ENCODE data around the gene VWA3B.
"Not testable (repeated sequence)": the region's sequence is repeated elsewhere in the genome, so short reads cannot be mapped to it uniquely, and the experiment has no call there.

The VWA3B gene, protein sequence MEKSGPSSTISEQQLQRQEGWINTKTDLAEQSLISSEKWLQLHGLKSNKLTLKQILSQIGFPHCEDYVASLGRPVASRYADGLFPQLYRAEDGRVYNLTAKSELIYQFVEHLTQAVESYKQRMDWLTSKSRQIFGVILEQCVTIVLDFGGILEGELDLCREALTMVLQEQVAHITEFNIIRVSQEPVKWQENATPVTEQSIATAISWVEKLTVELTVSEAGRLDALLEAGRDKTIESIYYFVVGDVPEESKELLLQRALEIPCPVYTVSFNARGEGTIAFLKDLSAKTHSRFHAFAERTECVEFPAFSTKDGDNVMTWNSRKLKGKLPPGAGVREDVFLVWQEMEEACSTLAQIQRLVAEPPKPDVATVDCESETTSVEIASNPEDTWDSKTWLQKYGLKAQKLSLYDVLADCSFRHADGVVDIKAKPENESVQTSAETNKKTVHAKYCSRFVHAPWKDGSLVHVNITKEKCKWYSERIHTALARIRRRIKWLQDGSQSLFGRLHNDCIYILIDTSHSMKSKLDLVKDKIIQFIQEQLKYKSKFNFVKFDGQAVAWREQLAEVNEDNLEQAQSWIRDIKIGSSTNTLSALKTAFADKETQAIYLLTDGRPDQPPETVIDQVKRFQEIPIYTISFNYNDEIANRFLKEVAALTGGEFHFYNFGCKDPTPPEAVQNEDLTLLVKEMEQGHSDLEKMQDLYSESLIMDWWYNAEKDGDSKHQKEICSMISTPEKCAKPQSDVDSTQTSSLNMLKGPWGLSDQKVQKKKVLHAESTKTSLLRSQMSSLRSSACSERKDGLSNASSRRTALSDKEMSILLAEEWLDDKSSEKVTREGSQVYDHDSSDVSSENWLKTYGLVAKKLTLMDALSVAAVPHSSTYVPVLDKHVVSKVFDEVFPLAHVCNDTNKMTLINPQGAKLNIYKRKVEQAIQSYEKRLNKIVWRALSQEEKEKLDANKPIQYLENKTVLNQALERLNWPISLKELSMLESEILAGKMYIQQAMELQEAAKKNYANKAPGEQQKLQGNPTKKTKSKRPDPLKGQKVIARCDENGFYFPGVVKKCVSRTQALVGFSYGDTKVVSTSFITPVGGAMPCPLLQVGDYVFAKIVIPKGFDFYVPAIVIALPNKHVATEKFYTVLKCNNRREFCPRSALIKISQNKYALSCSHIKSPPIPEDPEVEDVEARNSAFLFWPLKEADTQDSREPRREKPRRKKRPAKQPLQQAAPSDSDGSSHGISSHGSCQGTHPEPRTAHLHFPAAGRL (N-terminal part only)

DNA sequence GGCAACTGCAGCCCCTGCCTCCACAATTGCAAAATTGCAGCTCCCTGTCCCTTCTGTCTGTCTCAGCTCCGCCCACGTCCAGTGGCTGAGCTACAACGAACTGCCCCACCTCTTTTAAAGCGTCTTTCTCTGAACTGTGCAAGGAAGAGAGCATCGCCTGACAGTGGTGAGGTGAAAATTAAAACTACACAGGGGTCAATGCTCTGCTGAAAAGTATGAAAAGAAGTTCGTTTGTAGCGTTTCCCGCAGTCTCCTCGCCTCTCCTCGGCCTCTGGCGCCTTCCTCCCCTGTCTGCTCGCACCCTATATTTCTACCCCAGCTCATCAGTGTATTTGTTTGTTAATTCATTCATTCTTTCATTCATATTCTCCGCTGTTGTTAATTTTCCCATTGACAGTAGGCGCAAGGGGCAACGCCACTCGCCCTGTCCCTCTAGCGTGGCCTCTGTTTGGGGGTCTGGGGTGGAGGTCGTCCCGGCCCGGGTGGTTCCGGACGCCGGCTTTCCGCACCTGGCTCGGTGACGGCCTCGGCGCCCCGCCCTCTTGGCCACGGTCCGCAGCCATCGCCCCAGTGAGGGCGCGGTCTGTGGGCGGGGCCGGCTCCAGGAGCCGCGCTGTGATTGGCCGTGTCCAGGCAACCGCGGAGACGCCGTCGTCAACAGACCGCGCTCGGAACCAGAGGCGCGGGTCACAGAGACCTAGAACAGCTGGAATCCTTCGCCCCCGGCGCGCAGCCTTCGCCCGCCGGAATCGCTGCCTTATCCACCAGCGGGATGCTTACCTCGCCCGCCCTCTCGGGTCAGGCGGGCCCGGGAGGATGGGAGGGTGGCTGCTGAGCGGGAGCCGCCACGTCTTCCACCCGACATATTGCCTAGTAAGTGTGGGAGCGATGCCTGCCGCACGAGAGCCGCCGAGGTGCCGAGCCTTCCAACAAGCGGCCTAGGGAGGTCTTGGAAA, at the start of gene VWA3B:
VWA3B (plus strand) TSS at position 677 of the 956 bp plus-strand sequence. CDS start 5,926 bp downstream, outside the sequence.
- DNase-seq (ENCODE audit: low read depth in 2 of 3, low spot score in 2 of 3), result peak in 2 of 3 experiments; percentile 24 to 31

DNA sequence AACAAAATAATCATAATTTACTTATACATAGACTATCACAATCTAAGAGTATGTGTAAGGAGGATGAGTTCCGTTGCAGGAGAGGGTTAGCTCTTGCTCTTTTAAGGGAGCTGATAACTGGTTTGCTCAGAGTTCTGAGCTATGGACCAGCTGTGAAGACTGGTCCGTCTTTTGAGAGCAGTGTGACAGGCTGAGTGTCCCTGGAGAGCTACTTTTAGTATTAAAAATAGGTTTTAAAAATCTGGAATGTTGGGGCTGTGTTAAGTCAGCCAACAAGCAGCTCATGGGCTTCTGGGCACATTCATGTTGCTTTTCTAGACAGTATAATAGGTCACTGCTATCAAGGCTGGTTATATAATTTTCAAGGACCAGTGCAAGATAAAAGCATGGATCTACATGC, 49.8 kb upstream of the VWA3B start:
- DNase-seq (ENCODE audit: low read depth in 2 of 3, low spot score in 2 of 3), result no peak

DNA sequence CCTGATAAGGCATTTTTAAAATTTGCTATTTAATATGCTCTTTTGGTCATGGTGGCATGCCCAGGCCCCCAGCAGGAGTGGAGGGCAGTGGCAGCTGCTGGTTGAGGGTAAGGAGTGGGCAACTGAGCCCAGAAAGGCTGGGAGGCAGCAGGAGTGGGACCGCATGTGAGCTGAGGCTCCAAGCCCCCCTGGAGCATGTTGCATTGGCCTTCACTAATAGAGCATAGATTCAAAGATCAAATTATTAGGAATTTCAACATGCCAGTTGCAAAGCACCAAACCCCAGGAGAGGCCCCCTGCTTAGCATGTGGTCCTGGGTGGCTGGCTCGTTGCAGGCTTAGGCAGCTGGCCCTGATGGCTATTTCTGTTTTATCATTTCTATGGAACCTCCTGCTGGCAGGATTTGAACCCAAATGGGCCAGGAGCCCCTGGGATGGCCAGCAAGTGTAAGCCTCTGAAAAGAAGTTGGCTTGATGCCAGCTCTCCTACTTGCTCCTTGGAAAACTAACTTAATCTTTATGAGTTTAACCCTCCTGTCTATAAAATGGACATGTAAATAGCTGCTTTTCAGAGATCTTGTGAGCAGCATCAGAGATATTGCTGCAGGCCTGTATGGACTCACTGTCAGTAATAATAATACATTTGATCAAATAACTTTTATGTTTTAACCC, 49.2 kb upstream of the VWA3B start:
- no peak for DNase-seq (ENCODE audit: low read depth in 2 of 3, low spot score in 2 of 3)

DNA sequence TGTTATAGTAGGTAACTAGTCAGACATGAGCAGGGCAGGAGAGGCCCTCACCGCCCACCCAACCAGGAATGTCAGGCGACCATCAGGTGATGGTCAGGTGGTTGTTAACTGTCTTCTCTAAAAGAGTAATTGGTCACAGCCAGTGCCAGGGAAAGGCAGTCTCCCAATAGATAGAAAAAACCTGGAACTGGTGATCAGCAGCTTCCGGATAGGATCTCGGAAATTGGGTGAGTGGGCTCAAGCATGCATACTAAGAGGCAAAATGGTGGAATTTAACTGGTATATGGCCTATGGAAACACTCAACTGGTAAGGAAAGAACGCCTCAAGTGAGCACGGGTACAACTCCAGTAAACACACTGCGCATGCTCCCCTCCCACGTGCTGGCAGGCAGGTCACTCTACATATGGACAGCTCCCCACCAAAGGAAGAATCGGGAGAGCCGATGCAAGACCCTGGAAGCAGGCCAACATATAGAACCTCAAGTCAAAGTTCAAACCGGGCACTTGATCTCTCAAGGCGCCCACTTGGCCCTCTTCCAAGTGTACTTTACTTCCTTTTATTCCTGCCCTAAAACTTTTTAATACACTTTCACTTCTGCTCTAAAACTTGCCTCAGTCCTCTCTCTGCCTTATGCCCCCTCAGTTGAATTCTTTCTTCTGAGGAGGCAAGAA, 47.7 kb upstream of the VWA3B start:
- no peak for DNase-seq (ENCODE audit: low read depth in 2 of 3, low spot score in 2 of 3)

DNA sequence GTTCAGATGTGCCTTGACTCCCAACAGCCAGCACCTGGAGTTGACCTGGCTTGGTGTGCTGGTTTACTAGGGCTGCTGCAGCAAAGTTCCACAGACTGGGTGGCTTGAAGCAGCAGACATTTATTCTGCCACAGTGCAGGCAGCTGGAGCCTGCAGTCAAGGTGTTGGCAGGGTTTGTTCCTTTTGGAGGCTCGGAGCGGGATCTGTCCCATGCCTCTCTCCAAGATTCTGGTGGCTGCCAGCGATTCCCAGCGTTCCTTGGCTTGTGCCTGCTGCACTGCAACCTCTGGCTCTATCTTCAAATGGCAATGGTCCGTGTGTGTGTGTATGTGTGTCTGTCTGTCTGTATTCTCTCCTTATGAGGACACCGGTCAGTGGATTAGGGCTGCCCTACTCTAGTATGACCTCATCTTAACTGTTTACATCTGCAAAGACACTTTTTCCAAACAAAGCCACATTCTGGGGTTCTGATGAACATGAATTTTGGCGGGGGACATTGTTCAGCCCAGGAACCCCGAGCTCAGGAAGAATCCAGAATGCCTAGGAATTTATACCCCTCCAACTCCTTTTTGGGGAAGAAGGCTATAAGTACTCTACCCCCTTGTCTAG, 46.5 kb upstream of the VWA3B start:
- no peak for DNase-seq (ENCODE audit: low read depth in 2 of 3, low spot score in 2 of 3)

DNA sequence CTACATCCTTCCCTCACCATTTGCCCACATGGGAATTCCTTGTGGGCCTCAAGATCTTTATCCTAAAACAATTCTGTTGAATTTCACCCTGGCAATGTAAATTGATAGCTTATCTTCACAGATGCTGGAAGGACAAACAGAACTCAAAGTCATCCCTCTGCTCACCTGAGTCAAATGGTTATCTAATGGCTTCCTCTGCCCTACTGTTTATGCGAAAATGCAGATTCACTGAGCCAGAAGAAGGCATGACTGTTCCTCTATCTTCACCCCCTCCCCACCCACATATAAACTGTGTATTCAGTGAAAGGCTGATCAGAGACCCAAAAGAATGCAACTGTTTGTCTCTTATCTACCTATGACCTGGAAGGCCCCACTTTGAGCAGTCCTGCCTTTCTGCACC, 43.9 kb upstream of the VWA3B start:
- DNase-seq (ENCODE audit: low read depth in 2 of 3, low spot score in 2 of 3), result no peak

DNA sequence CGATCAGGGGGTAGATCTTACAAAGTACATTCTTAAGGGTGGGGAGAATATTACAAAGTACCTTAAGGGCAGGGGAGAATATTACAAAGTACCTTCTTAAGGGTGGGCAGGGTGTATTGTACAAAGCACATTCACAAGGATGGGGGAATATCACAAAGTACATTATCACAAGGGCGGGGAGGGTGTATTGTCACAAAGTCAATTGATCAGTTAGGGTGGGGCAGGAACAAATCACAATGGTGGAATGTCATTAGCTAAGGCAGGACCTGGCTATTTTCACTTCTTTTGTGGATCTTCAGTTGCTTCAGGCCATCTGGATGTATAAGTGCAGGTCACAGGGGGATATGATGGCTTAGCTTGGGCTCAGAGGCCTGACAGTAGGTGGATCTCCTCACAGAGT, 42.2 kb upstream of the VWA3B start:
- not testable (repeated sequence) for DNase-seq (ENCODE audit: low read depth in 2 of 3, low spot score in 2 of 3)

DNA sequence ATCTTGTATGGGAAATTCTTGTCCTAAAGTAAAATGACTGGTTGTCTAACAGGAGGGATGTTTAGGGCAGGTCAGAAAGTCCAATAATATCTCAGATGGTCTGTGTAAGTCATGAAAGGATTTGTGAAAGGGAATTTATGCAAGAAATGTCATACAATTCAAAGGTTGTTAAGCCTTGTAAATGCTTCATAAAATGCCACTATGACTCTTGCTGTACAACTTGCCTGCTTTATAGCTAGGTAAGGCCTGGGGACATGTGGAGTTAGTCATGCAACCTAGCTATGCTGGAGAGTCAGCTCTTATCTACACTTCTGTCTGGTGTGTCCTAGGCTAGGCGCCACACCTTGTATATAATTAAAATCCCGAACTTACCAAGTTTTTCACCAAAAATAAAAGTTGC, 36.9 kb upstream of the VWA3B start:
- DNase-seq (ENCODE audit: low read depth in 2 of 3, low spot score in 2 of 3), result no peak

DNA sequence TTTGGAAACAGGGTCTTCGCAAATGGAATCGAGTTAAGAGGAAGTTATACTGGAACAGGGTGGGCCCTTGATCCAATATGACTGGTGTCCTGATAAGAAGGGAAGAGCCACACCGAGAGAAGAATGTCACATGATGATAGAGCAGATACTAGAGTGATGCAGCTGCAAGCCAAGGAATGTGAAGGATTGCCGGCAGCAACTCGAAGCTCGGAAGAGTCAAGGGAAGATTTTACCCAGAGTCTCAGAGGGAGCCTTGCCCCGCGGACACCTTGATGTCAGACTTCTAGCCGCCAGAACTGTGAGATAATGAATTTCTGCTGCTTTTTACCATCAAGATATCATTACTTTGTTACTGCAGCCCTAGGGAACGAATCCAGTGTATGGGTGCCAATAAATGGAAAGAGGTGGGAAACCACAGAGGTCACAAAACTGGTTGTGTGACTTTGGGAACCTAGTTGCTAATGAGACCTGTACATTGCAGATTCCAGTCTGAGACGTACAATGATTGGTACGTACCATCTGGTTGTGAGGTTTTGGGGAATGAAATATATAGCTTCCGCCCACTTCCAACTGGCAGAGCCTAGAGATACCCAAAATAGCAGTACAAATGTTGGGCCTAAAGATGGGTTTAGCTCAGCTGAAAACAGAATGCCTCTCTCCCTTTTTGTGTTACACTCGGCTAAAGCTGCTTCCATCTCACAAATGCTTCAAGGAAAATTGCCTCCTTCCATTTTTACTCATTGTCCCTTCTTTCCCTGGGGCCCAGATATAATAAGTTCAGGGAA, 28.6 kb upstream of the VWA3B start:
- DNase-seq (ENCODE audit: low read depth in 2 of 3, low spot score in 2 of 3), result no peak

DNA sequence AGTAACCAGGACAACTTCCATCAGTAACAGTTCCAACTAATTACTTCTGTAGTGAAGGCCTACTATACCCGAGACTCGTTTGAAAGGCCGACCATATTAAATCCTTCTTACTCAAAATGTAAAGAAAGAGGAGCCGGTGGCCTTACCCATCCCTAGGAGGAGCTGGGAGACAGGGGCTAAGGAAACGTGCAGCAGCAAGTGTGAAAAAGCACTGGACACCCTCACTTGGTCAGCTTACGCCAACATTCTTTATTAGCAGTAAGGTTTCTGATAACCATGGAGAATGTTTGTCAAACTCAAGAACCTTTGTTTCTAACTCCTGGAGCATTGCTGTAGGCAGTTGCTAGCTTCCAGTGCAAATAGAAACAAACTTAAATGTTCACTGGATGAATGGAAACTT, 26.7 kb upstream of the VWA3B start:
- no peak for DNase-seq (ENCODE audit: low read depth in 2 of 3, low spot score in 2 of 3)

DNA sequence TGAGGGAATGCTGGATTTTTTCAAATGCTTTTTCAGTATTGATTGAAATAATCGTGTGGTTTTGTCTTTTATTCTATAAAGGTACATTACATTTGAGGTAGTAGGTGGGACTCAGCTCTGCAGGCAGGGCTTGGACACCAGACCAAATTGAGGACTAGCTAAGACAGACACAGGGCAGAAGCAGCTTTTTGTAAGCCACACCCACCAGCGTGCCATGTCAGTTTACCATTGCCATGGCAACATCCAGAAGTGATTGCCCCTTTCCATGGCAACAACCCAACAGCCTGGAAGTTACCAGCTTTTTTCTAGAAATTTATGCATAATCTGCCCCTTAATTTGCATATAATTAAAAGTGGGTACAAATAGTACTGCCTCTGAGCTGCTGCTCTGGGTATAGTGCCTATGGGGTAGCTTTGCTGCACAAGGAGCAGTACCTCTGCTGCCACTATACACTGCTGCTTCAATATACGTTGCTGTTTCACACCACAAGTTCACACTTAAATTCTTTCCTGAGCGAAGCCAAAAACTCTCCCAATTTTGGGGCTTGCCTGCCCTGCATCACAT, 23.6 kb upstream of the VWA3B start:
- no peak for DNase-seq (ENCODE audit: low read depth in 2 of 3, low spot score in 2 of 3)

DNA sequence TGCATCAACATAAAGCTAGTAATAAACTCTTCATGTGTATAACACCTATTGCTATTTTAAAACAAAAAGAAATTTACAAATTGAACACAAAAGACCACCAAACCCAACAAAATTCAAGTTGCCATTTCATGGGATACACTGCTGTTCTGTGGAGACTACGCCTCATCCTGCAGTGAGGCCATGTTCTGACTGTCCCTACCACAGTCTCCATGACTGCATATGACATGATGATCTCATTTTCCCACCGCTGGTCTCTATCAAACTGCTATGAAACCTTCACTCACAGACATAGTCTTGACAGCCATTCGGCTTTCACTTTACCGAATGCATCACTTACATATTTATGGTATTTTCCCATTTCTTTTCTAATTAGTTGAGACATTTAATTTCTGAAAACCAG, 21.2 kb upstream of the VWA3B start:
- no peak for DNase-seq (ENCODE audit: low read depth in 2 of 3, low spot score in 2 of 3)

DNA sequence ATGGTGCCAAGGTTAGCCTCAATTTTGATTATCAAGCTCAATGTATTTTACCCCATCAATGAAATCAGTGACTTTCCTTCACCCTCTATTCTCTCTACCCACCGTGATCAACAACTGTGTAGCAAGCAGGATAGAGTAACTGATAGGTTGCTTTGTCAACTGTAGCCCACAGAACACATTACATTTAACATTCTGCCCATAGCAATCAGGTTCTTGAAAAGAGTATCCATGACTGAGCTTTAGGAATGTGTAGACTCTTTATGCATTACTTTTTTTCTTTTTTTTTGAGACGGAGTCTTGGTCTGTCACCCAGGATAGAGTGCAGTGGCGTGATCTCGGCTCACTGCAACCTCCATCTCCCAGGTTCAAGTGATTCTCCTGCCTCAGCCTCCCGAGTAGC, 19.8 kb upstream of the VWA3B start:
- DNase-seq (ENCODE audit: low read depth in 2 of 3, low spot score in 2 of 3), result no peak

DNA sequence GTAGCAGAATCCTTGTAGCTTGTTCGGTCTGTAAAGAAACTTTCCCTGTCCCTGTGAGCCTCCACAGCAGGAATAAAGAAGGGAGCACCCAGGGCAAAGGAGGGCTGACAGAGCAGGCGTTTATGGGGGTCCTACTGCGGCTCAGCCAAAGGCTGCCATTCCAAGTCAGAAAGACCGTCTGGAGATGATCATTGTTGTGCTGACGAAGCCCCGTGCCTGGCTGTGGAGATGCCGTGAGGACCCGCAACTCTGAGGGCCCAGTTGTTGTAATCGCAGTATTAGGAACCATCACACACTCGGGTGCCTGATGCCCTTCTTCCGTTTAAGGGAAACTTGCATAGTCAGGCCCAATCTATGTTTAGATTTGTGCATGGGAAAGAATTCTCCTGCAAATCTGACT, 16.9 kb upstream of the VWA3B start:
- no peak for DNase-seq (ENCODE audit: low read depth in 2 of 3, low spot score in 2 of 3)

DNA sequence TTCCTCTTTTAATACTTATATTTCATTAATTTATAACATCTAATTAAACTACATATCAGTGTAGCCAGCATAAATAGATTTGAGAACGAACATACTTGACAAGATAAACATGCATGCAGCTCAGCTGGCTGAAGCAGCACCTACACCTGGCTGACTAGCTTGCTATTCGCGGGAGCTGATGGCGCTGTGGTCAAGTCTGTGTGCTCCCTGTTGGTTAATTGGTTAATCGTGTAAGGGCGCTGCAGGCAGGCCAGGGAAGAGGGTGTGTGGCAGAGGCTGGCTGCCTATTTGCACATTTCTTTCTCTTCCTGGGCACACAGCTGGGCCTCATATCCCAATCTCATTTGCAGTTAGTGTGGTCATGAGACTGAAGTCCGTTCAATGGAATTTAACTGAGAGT, 14.5 kb upstream of the VWA3B start:
- DNase-seq (ENCODE audit: low read depth in 2 of 3, low spot score in 2 of 3), result no peak

DNA sequence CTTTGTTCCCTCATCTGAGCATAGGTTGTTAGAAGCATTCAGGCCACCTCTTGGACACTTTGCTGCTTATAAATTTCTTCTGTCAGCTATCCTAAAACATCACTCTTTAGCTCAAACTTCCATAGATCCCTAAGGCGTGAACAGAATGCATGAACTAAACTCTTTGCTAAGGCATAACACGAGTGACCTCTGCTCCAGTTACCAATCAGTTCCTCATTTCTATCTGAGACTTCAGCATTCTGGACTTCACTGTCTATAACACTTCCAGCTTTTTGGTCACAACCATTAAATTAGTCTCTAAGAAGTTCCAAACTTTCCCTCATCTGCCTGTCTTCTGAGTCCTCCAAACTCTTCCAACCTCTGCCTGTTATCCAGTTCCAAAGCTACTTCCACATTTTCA, 8.3 kb upstream of the VWA3B start:
- no peak for DNase-seq (ENCODE audit: low read depth in 2 of 3, low spot score in 2 of 3)

DNA sequence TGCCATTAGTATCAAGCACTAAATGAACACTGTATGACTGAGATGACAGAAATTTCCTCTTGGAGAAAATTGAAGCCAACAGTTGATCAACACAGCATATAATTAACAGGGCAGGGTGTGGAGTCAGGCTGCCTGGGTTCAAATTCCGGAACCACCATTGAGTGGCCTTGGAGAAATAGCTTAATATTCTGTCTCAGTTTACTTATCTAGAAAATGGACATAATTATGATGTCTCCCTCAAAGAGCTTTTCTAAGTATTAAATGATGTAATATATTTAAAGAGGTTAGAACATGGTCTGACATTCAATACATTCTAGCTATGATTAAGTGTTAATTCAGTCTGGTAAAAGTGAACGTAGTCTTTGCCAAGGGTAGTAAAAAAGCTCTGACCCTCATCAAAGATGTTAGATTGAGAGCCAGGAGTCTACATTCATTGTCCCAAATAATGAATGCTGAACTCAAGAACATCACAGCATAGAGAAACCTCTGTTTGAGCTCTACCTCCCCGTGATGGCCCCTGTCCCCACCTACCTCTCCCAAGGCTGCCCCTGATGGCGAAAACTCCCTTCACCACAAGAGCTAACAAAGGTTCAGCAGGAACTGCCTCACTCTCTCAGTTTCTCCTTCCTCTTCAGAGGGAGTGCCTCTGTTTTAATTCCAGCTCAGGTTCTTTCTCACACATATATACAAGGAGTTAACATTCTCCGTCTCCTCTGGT, 2.7 kb upstream of the VWA3B start:
- DNase-seq (ENCODE audit: low read depth in 2 of 3, low spot score in 2 of 3), result no peak
